ENCODE results near the gene GNB4. TPM values are rescaled to one million over a fixed set of nuclear protein-coding genes. Genes with fewer than 3 reads are reported as not detected.

GNB4 gene
- total RNA-seq, 1 donor from 2014 or later: 52.1 TPM

- no peak for DNase-seq (ENCODE audit: low read depth)
- no peak for TF ChIP-seq CTCF (conservative IDR thresholded peaks at IDR 0.05; ENCODE audit: low read depth, low read length)
- no peak overlapping the region for H3K4me3 ChIP-seq (ENCODE audit: low read depth, low read length)
Observed at GRCh38 chr3:179474480-179474879, 23.2 kb upstream of the GNB4 start.

GRCh38 chr3:179473565-179473964 lies 22.3 kb upstream of the GNB4 start:
- no peak for DNase-seq (ENCODE audit: low read depth)
- H3K4me3 ChIP-seq (ENCODE audit: low read depth, low read length): no peak overlapping the region
- TF ChIP-seq CTCF (conservative IDR thresholded peaks at IDR 0.05; ENCODE audit: low read depth, low read length): no peak

- no peak for DNase-seq (ENCODE audit: low read depth)
- TF ChIP-seq CTCF (conservative IDR thresholded peaks at IDR 0.05; ENCODE audit: low read depth, low read length): no peak
- H3K4me3 ChIP-seq (ENCODE audit: low read depth, low read length): no peak overlapping the region
Observed at GRCh38 chr3:179464323-179465092, 13.2 kb upstream of the GNB4 start.

DNA sequence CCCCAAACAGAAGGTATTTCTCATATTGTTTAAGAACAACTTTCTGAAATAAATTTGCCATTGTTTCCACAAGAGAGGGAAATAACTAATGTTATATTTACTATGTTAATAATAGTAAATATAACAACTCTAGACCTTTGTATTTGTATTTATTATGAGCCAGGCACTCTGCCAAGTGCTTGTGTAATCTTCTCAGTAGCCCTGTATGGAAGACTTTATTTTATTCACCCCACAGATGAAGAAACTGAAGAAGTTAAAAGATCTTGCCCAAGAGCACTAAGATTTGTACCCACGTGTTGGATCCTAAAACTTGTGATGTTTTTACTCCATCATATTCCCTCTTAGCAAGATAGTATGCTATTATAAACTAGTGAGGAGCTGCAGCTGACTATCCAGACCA lies 12.0 kb upstream of the GNB4 start:
- H3K4me3 ChIP-seq (ENCODE audit: low read depth, low read length): no peak overlapping the region
- no peak for TF ChIP-seq CTCF (conservative IDR thresholded peaks at IDR 0.05; ENCODE audit: low read depth, low read length)
- DNase-seq (ENCODE audit: low read depth): no peak

- no peak for DNase-seq (ENCODE audit: low read depth)
- no peak for TF ChIP-seq CTCF (conservative IDR thresholded peaks at IDR 0.05; ENCODE audit: low read depth, low read length)
- H3K4me3 ChIP-seq (ENCODE audit: low read depth, low read length): no peak overlapping the region
Observed at GRCh38 chr3:179460260-179460659, 9.0 kb upstream of the GNB4 start.

GRCh38 chr3:179455954-179456353 lies 4.7 kb upstream of the GNB4 start:
- H3K4me3 ChIP-seq (ENCODE audit: low read depth, low read length): no peak overlapping the region
- no peak for TF ChIP-seq CTCF (conservative IDR thresholded peaks at IDR 0.05; ENCODE audit: low read depth, low read length)
- DNase-seq (ENCODE audit: low read depth): no peak

- no peak for DNase-seq (ENCODE audit: low read depth)
- TF ChIP-seq CTCF (conservative IDR thresholded peaks at IDR 0.05; ENCODE audit: low read depth, low read length): no peak
- H3K4me3 ChIP-seq (ENCODE audit: low read depth, low read length): no peak overlapping the region
Observed at GRCh38 chr3:179454887-179455286, 3.6 kb upstream of the GNB4 start.
